Fibroblast of peridontal ligament (primary cell): ENCODE data around the gene PLXNA2.

Experiments used
- DNase-seq: peaks from one replicate; pipeline ENCODE4 v3.0.0-alpha.2; 2010; ENCODE audit errors: extremely low read depth

The PLXNA2 gene

GRCh38 chr1:208069908-208070307 lies 174.3 kb downstream of the PLXNA2 start:
- DNase-seq = no peak

DNA sequence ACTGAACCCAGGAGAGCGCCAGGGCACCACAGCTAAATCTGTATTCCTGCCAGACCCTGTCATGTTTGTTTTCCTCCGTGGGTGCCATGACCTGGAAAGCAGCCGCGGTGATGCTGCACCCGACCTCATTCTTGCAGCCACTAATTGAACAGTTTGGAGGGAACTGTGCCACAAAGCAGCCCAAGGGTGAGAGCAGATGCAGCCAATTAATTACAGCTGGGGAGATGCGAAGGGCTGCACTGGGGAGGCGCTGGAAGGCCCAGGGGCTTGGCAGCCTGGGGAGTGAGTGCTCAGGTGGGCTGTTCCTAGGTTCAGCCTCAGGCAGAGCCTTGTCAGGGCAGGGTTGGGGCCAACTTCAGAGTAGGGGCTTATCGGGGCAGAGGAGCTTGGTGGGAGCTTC lies 174.9 kb downstream of the PLXNA2 start:
- DNase-seq = no peak

DNA sequence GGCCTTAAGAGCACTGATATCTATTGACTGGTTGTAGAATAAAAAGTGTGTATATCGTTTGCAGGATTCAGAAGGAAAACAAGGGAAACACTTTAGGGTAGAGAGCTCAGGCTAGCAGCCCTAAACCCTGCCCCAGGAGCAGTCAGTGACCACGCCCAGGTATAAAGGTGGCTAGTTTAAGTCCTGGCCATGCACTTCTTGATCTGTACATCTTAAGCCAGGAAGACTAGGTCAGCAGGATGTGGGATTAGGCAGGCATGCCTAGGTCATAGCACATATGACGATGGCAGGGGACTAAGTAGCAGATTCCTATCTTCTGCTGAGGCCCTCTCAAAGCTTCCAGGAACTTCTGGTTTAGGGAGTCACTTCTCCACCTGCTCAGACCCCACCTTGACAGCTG lies 175.3 kb downstream of the PLXNA2 start:
- no peak for DNase-seq

DNA sequence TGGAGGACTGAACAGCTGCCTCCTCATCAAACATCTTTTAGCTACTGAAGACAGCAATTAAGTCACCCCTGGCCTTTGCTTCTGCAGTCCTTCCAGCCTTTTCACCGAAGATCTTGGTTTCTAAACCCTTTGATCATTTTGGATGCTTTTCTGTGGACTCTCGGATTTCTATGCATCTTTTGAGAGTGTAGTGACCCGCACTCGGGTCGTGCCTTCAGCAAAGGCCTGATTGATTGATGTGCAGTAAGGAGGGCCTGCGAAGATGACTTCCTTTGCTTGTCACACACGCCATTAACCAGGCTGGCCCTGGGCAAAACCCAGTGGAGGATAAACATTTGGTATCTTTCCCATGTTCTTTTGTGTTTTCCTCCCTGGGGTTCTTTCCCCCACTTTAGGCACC lies 175.8 kb downstream of the PLXNA2 start:
- no peak for DNase-seq

GRCh38 chr1:208066583-208066982 lies 177.6 kb downstream of the PLXNA2 start:
- no peak for DNase-seq

DNA sequence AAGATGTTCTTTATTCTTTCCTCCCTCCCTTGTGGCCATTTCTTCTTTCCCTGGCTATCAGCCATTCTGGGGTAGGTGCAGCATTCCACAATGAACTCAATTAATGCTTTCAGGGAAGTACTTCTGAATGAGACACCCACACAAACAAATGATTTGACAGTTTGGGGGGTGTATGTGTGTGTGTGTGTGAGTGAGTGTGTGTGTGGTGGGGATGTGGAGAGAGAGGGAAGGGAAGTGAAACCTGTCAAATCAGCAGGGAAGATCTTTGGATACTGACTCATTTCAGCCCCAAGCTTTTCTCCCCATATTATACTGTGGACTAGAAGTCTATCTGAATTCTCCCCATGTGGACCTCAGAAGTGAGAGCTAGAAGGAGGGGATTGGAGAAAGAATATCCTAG lies 178.3 kb downstream of the PLXNA2 start:
- DNase-seq = no peak

DNA sequence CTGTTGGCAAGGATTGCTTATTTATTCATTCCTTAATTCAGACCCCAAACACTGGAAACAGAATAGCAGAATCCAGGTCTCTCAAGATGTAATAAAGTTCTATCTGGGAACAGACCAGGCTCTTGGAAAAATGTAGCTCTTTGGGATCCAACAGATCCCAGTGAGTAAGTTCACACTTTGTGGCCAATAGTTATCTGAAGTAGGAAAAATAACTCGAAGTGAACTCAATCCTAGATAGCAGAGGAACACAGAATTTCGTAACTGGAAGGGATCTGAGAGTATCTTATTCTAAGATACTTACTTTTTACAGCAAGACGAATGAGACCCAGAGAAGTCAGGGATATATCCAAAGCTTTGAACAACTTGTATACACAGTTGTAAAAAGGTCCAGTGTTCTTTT lies 182.6 kb downstream of the PLXNA2 start:
- no peak for DNase-seq

DNA sequence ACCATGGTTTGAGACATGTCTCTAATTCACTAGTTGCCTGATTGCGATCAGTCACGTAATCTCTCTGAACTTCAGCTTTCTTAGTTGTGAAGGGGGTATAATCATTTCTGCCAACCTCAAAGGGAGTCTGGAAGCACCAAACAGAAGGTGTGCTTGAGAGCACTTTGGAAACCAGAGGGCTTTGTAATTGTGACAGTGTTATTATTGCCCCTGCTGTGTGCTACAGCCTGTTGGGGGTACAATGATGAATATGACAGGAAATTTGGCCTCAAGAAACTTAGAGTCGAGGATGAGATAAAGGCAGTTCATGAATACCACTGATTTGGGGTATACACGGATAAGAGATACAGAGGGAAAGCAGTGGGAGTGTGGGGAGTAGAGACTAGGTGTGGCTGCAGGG lies 183.1 kb downstream of the PLXNA2 start:
- no peak for DNase-seq

GRCh38 chr1:208060215-208060869 lies 183.8 kb downstream of the PLXNA2 start:
- DNase-seq = no peak

GRCh38 chr1:208059409-208060001 lies 184.7 kb downstream of the PLXNA2 start:
- no peak for DNase-seq

DNA sequence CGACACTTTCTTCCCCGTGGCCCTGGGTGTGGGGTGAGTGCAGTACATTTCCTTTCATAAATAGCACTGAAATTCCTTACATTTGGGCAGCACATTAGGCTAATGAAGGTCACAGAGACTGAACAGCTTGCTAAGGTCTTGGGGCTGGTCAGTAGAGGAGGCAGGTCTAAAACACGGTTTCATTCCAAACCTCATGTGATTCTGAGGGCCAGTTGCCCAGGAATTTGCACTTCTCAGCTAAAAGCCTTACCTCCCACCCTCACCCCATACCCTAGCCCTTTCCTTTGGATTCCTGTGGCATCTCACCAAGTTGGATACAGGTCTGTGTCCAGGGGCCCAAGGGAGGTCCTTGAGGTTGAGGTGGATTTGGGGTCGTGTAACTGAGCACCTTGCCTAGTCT lies 185.4 kb downstream of the PLXNA2 start:
- no peak for DNase-seq

GRCh38 chr1:208058267-208058666 lies 185.9 kb downstream of the PLXNA2 start:
- DNase-seq = no peak

DNA sequence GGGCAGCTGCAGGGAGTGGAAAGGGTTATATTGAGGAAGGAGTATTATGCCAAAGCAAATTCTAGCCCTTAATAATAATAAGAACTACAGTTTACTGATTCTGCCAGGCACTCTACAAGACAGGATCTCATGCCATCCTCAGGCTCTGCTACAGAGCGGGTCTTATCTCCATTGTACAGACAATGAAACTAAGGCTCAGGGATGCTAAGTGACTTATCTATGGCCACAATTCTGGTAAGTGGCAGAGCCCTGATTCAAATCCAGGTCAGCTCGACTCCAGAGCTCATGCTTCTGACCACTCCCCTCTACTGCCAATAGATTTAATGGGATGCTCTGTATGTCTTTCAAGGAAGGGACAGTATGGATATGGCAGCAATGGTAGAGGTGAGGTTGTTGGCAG lies 187.1 kb downstream of the PLXNA2 start:
- DNase-seq = no peak

DNA sequence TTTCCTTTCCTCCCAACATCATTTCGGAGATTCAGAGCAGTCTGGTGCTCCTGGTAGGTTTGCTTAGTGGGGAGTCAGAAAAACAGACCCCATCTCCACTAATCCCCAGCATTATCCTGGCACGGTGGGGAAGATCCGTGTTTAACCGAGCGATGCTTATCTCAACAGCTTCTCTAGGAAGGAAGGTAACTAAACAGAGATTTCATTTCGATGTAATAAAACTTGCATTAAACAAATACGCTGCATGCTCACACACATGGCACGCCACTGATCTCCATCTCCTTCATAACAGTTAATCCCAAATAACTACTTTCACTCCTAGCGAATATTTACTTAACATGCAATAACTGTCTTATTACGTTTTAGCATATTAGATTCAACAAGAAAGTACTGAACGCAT lies 188.6 kb downstream of the PLXNA2 start:
- no peak for DNase-seq

GRCh38 chr1:208054911-208055379 lies 189.2 kb downstream of the PLXNA2 start:
- no peak for DNase-seq

GRCh38 chr1:208054485-208054884 lies 189.7 kb downstream of the PLXNA2 start:
- DNase-seq = peak; percentile 10

- no peak for DNase-seq
These were observed 190.5 kb downstream of the PLXNA2 start for GRCh38 chr1:208053661-208054060.

DNA sequence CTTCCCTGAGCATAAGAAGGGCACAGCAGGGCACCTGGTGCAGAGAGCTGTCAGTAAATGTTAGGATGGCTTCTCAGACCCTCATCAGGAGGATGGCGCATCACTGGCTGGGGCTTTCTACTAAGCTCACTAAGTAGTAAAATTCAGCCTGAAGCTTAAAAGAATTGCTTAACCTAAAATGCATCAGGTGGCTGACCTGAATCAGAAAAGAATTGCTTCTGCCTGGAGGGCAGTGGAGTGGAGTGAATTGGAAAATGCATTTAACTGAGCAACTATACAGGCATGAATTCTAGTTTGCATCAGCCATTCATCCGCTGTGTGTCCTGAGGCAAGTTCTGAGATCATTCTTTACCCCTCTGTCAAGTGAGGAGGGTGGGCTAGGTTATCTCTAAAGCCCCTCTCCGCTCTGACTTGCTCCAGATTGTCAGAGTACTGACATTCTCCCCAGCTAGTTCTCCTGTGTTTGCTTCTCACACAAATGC lies 191.2 kb downstream of the PLXNA2 start:
- no peak for DNase-seq

DNA sequence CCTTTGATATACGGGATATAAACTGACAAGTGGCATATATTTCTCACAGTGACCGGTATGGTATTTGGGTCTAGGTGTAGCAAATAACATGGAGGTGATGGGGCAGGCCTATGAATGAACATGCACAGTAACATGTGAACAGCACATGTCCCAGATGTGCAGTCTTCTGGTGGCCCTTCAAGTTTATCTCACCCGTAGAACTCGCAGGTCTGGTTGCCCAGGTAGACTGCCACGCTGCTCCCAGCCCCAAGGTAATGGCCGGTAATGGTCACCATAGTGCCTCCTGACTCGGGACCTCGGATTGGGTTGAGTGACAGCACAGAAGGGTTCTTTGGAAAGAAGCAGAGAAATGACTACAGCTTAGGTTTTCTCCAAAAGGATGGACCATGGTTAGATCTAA lies 192.0 kb downstream of the PLXNA2 start:
- DNase-seq = no peak

DNA sequence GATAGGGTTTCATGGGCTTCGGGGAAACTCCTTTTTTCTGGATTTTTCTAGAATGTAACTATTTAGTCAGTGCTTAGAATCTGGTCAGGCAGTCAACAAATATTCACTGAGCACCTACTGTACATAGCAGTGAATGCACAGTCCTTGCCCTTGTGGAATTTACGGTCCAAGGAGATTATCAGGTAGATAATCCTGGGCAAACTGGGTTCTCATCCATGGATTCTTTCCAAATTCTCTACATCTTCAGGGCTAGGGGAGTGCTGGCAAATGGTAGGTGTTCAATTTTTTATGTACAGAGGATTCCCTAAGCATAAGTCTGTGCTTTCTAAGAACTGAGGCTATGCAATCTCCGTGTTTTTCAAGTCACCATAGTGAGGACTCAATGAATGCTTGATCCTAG lies 192.5 kb downstream of the PLXNA2 start:
- DNase-seq = no peak

DNA sequence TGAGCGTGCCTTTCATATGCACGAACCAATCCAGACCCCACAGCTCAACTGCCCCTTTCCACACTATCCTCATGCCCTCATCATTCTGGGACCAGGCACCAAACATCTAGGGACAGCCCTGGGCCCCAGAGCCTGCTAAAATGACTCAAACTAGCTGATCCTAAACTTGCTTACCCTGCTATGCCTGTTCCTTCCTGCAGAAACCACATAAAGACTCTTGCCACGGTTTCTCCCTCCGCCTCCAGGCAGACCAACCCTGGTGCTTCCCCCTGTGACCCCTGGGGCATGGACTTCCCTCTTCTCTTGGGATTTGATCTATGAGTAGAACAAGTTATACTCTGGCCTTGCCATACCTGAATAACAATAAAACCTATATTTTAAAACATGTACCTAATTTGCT lies 195.3 kb downstream of the PLXNA2 start:
- DNase-seq = no peak

- DNase-seq = peak; percentile 57
These were observed 196.2 kb downstream of the PLXNA2 start for GRCh38 chr1:208047975-208048374.

DNA sequence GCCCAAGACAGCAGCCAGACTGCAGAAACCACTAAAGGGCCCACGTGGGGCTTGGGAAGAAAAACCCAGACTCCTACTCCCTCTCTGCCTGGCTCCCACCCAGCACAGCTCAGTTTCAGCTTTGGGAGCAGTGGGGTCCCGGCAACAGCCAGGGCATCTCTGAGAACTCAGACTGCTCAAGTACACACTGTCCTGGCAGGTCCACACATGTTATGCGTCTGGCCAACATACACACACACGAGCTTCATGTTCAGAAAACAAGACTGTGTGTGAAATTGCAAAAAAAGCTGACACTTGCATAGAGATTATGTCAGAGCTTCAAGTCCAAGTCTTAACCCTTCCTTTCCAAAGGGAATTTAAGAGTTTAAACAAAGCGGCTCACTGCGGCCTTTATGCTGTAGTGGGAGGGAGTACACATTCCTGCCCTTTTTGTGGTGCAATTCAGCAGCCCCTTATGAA lies 196.7 kb downstream of the PLXNA2 start:
- peak; percentile 78 for DNase-seq
